Psoas muscle (tissue), 8 donors: ENCODE data around the gene PTTG1IP. TPM values are rescaled to one million over a fixed set of nuclear protein-coding genes. Genes with fewer than 3 reads are reported as not detected.
A peak's percentile ranks its signal among the peaks of the same experiment; 100 is the strongest.

Source experiments
- ATAC-seq, 4 donors: fragments of 200-7000 bp; cut with Tn5 transposase; one replicate each; pipeline ENCODE4 v1.9.1; 2020; ENCODE audit warnings: moderate library complexity in 3 of 4, mild to moderate bottlenecking in 2 of 4
- DNase-seq, 2 donors: peaks; one replicate each; pipeline ENCODE4 v3.0.0-alpha.2; 2020
- H3K27ac ChIP-seq: fragments of 200-600 bp; one replicate; pipeline ENCODE4 v1.8.0; 2022
- H3K27me3 ChIP-seq, 3 donors: fragments of 200-600 bp in 1 of 3; one replicate each; pipeline versions ENCODE4 v1.6.1 to v1.8.0; 2013 to 2022; ENCODE audit warnings: low read length in 2 of 3, mild to moderate bottlenecking in 2 of 3, moderate library complexity in 1 of 3; ENCODE audit not compliant: insufficient read depth in 3 of 3
- H3K36me3 ChIP-seq, 2 donors: fragments of 200-600 bp in 1 of 2; one replicate each; pipeline versions ENCODE4 v1.6.1 to v1.8.0; 2013 to 2022; ENCODE audit warnings: low read depth in 1 of 2, mild to moderate bottlenecking in 1 of 2, moderate library complexity in 1 of 2; ENCODE audit not compliant: insufficient read depth in 1 of 2
- H3K4me1 ChIP-seq: fragments of 200-600 bp; one replicate; pipeline ENCODE4 v1.8.0; 2022
- H3K4me3 ChIP-seq: fragments of 200-600 bp; one replicate; pipeline ENCODE4 v1.8.0; 2022; ENCODE audit warnings: mild to moderate bottlenecking
- H3K9me3 ChIP-seq: fragments of 200-600 bp; one replicate; pipeline ENCODE4 v1.8.0; 2022
- WGBS, 3 donors: extraction: QIAGEN DNeasy Blood & Tissue Kit; methylation state at CpG; one replicate each; pipeline versions ENCODE4 v1.1.6 to v1.1.7; 2013; 5-methylcytosine and 5-hydroxymethylcytosine counted together
- intact Hi-C, 2 donors: fragments of 100-400 bp; cut with DNase I; formaldehyde crosslinking; loops; one replicate each; pipeline versions ENCODE4 v1.11.0 to v1.14.2; 2022
- polyA plus RNA-seq, 3 donors: library from polyadenylated mRNA; stranded (reverse); fragments of 200-250 nt; gene quantifications; one replicate each; pipeline ENCODE4 v1.2.3, GENCODE V29; 2013
- total RNA-seq, 4 donors: library from RNA; stranded (reverse); fragmentation: NEBNext Ultra II Directional in 2 of 4; extraction: Animal tissue kit (Norgen Biotek cat#: 25700) in 2 of 4; gene quantifications; one replicate each; pipeline versions ENCODE4 v1.2.1 to v1.2.4, GENCODE V29; 2021 to 2023
- TF ChIP-seq, protein P1 (sequence below): fragments of 200-600 bp; IDR thresholded peaks from one replicate; pipeline ENCODE4 v1.8.0; 2022; ENCODE audit warnings: antibody characterized with exemption
- donor health status: healthy with polysubstance abuse.
- donor health status: DM: no; HTN: no; CAD: no; lungs with moderate emphysema.
- donor health status: Bipolar disorder and iron deficiency.
- donor health status: healthy.
- donor health status: DM: yes; HTN: yes; CAD: no.
- donor health status: DM: no; HTN: no; CAD: no.
- donor health status: DM: no; HTN: no; CAD: no.
- donor health status: DM: yes; HTN: yes; CAD: no.

Gene PTTG1IP
- total and polyA plus RNA-seq, 7 donors = 49.6 to 108 (median 68.3) TPM

GRCh38 chr21:44878053-44878982 lies 4.8 kb upstream of the PTTG1IP start:
- Histone ChIP-seq H3K9me3 (no peaks in the 10 kb centered on the region), H3K4me3 (no peak overlapping the region), H3K27ac (no peak overlapping the region), H3K36me3 (no peaks in the 10 kb centered on the region), H3K27me3 (no peaks in the 10 kb centered on the region), H3K4me1 (peaks cover 12% of the 10 kb centered on the region)
- TF ChIP-seq, protein P1, sequence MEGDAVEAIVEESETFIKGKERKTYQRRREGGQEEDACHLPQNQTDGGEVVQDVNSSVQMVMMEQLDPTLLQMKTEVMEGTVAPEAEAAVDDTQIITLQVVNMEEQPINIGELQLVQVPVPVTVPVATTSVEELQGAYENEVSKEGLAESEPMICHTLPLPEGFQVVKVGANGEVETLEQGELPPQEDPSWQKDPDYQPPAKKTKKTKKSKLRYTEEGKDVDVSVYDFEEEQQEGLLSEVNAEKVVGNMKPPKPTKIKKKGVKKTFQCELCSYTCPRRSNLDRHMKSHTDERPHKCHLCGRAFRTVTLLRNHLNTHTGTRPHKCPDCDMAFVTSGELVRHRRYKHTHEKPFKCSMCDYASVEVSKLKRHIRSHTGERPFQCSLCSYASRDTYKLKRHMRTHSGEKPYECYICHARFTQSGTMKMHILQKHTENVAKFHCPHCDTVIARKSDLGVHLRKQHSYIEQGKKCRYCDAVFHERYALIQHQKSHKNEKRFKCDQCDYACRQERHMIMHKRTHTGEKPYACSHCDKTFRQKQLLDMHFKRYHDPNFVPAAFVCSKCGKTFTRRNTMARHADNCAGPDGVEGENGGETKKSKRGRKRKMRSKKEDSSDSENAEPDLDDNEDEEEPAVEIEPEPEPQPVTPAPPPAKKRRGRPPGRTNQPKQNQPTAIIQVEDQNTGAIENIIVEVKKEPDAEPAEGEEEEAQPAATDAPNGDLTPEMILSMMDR = no peak
- ATAC-seq (no peak), DNase-seq (no peak)
- WGBS, 3 donors = 76 to 81% (median 77%) methylated on average over 13 of the region's 13 CpGs
- intact Hi-C loops = loop anchor here in 1 of 2 donors (10.0 kb wide), 1 partner anchor 256 kb away; no protein-coding TSS in a partner anchor

- no peak overlapping the region for H3K27ac ChIP-seq
- no peaks in the 10 kb centered on the region for H3K36me3 ChIP-seq
- TF ChIP-seq, protein P1 = no peak
- intact Hi-C loops = loop anchor here in 1 of 2 donors (10.0 kb wide), 1 partner anchor 258 kb away; no protein-coding TSS in a partner anchor
- no peak overlapping the region for H3K4me3 ChIP-seq
- ATAC-seq (no peak), DNase-seq (no peak)
- no peaks in the 10 kb centered on the region for H3K27me3 ChIP-seq
- no peaks in the 10 kb centered on the region for H3K9me3 ChIP-seq
- peaks cover 14% of the 10 kb centered on the region for H3K4me1 ChIP-seq
- WGBS, 3 donors = 87 to 93% (median 87%) methylated on average over 12 of the region's 12 CpGs
These were observed 3.5 kb upstream of the PTTG1IP start for GRCh38 chr21:44876849-44877575.

- H3K36me3 ChIP-seq = no peaks in the 10 kb centered on the region
- intact Hi-C loops = loop anchor here in 1 of 2 donors (2.0 to 10.0 kb wide), 2 partner anchors 75 to 259 kb away; partner anchors contain the start of gene UBE2G2
- TF ChIP-seq, protein P1 = no peak
- H3K27me3 ChIP-seq = no peaks in the 10 kb centered on the region
- ATAC-seq (peak in 1 of 4 donors; percentile 28), DNase-seq (no peak)
- peak overlapping the region; percentile 90 for H3K4me3 ChIP-seq
- WGBS, 3 donors = 8 to 19% (median 9%) methylated on average over 6 of the region's 6 CpGs
- no peaks in the 10 kb centered on the region for H3K9me3 ChIP-seq
- peak overlapping the region; percentile 97 for H3K27ac ChIP-seq
- peaks cover 31% of the 10 kb centered on the region for H3K4me1 ChIP-seq
These were observed 1.8 kb upstream of the PTTG1IP start for GRCh38 chr21:44875316-44875700.

- Histone ChIP-seq H3K27ac (peak overlapping the region; percentile 97), H3K27me3 (no peaks in the 10 kb centered on the region), H3K36me3 (no peaks in the 10 kb centered on the region), H3K4me1 (peaks cover 37% of the 10 kb centered on the region), H3K4me3 (peak overlapping the region; percentile 90), H3K9me3 (no peaks in the 10 kb centered on the region)
- 11 to 22% (median 12%) methylated on average over 49 of the region's 49 CpGs for WGBS, 3 donors
- DNase-seq (peak; percentile 75 to 82), ATAC-seq (peak in 1 of 4 donors; percentile 16)
- intact Hi-C loops = loop anchor here (2.0 to 10.0 kb wide), 4 partner anchors 57 to 260 kb away; partner anchors contain the start of genes UBE2G2 (in 2 of the 2) and SUMO3 (in 1 of the 2)
- TF ChIP-seq, protein P1 = no peak
These were observed 1.2 kb upstream of the PTTG1IP start for GRCh38 chr21:44874497-44875315.
